Erythroblast (primary cell): ENCODE data around the gene PAM16.

Experiments used
- DNase-seq, 2 experiments: peaks; one replicate each; lab custom pipeline; 2025; lab: John Stamatoyannopoulos, UW
- GATA1 ChIP-seq: IDR thresholded peaks from 2 replicates; pipeline ENCODE4 v1.6.1; 2011; ENCODE audit warnings: low read depth, mild to moderate bottlenecking, control low read depth, low read length, moderate library complexity
- POLR2A ChIP-seq: IDR thresholded peaks from 2 replicates; pipeline ENCODE4 v1.6.1; 2011; ENCODE audit warnings: mild to moderate bottlenecking, low read length

PAM16 gene

DNA sequence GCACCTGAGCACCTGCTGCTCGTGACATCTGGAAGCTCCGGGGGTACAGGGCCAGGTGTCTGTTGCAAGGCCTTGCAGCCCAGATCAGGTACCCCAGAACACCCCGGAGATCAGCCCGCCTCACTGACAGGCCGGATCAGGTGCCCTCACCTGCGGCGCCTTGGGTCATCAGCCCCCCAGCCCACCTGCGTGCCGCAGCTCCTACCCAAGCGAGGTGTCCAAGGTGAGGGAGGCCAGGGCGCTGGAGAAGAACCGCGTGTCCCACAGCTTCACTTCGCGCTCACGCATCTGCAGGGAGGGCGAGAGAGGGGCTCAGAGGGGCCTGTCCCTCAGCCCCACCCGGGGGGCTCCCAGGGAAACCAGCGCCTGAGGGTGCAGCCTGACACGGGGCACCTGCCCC lies 36.7 kb upstream of the PAM16 start:
- no peak for DNase-seq
- TF ChIP-seq GATA1 (no peak), POLR2A (no peak)

DNA sequence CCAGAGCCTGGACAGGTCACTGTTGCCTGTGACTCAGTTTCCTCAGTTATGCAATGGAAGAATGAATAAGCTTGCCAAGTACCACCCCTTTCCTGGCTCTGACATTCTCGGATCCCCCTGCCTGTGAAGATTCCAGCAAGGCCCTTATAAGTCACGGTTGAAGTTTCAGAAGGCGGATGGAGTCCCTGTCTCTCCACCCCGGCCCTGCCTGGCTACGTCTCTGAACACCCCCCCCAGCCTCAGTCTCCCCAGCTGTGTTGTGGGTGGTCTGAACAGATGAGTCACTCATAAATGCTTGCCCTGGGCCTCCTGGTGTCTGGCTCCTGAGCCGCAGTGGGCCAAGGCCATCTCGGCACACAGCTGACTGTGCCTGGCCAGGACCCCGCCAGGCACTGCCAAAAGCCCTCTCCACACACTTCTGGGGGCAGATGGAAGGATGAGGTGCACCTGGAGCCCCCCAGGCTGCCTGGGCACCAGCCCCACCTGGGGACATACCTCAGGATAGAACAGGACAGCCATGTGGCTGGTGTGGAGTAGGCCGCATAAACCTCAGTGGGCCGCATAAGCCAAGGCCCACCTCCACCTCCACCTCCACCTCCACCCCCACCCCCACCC lies 35.9 kb upstream of the PAM16 start:
- TF ChIP-seq GATA1: no peak
- no peak for TF ChIP-seq POLR2A

DNA sequence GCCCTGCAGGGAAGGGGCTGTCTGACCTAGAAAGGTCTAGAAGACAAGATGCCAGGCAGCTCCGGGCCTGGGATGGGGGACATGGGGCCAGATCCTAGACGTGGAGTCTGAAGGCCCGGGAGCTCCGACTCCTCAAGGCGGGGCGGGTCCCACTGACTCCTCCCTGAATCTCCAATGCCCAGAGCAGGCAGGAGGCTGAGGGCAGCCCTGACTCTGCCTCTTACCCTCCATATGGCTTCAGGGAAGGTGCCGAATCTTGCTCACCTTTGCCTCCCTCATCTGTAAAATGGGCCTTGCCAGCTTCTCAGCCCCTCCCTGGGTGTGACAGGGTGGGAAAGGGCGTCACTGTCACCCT lies 35.3 kb upstream of the PAM16 start:
- no peak for TF ChIP-seq POLR2A
- TF ChIP-seq GATA1: no peak
- DNase-seq: no peak

More for the DNA sequence above, 35.9 kb upstream of the PAM16 start:
- DNase-seq: no peak

DNA sequence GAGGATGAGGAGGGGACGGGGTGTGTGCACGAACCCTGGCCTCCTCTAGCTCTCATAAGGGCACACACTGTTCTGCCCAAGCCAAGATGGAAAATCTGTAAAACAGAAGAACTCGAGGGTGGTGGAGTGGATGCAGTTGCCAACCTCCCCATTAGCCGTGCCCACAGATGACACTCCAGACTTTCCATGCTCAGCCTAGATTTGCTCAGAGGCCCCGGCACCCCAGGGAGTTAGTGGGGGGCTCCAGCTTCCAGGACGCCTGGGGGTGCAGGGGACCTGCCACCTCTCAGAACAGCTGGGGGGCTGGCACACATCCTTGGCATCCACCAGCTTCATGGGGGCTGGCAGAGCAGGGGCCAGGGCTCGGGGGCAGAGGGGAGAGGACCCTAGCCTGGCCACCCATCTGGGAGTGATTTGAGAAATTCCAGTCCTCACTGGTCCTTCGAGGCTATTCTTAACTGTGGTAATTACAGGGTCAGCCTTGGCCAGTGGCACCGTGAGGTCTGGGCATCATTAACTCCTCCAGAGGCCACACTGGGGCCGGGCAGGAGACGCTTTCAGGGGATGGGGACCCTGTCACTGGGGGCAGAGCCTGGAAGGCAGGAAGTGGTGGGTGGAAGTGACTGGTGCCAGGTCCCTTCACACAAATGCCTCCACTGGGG lies 34.8 kb upstream of the PAM16 start:
- TF ChIP-seq GATA1 (no peak), POLR2A (no peak)
- no peak for DNase-seq

DNA sequence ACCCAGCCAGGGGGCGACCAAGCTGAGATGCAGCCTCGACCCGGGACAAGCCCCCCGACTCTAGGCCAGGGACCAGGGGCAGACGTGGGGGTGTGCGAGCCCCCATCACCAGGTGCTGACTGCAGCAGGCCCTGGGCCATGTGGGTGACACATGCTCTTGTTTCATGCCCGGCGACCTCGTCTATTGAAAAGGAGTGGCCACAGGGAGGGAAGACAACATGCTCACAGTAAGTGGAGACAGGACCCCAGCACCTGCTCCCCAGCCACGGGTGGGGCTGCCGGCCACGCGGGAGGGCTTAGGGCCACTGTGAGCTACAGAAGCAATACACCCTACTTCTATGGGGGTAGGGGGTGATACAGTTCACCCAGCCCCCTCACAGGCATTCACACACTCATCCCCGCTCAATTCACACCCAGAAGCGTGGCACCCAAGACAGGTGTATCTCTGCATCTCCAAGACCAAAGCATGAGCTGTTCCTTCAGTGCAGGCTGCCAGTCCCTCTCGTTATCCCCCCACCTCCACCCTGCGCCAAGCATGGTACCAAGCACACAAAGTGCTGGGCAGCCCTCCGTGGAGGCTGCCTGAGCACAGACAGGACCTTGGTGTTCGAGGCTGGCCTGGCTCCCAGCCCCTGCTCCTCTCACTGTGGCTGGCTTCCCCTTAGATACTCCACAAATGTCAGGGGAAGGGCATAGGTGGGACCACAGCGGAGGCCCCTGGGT lies 34.1 kb upstream of the PAM16 start:
- TF ChIP-seq GATA1 (no peak), POLR2A (no peak)
- no peak for DNase-seq

DNA sequence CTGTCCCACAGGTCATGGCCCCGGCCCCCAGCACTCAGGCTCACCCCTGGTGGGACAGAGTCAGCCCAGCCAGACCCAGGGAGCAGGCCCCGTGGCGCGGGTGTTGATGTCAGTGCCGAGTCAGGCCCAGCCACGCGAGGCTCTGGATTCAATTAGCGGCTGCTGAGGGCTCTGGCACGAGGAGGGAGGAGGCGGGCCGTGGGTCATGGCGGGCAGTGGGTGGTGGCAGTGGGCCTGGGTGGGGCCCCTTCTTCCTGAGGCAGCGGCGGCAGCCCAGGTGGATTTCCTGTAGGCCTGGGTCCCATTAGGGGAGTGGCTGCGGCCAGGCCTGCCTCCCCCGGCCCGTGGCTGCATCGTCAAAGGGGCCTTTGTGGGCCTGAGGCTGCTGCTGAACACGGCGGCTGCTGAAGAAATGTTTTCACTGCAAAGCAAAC lies 33.4 kb upstream of the PAM16 start:
- DNase-seq: no peak
- TF ChIP-seq GATA1: no peak
- TF ChIP-seq POLR2A: no peak

DNA sequence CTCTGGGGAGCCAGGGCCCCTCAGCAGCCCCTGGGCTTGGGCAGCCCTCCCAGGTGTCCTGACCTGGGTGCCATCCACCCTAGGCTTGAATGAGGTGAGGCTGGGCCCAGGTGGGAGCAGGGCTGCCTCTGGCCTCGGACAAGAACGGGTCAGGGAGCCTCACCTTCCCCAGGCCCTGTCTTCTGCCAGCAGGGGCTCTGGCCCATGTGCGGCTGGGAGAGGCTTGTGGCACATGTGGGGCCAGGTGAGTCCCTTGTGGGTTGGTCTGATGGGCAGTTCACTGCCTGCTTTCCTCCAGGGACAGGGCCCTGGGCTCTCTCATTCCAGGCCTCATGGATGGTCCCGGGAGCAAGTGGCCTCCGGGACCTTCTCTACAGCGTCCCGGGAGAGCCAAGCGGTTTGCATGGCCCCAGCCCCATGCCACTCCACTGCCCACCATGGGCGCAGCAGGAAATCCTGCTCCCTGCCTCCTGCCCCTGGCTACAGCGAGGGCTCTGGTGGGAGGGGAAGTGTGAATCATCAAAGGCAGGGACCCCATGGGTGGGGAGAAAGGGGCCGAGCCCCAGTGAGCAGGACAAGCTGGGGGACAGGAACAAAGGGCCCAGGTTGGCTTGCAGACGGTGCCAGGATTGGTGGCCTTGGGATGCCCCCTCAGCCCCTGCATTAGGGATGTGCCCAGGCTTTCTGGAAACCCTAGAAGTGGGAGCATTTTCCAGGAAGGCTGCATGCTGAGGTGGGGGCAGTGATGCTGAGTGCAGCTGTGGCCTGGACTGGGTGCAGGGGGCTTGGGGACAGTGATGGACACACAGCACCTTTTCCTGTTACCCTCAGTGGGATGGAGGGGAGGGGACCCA lies 32.7 kb upstream of the PAM16 start:
- DNase-seq: no peak
- TF ChIP-seq POLR2A: no peak
- no peak for TF ChIP-seq GATA1

DNA sequence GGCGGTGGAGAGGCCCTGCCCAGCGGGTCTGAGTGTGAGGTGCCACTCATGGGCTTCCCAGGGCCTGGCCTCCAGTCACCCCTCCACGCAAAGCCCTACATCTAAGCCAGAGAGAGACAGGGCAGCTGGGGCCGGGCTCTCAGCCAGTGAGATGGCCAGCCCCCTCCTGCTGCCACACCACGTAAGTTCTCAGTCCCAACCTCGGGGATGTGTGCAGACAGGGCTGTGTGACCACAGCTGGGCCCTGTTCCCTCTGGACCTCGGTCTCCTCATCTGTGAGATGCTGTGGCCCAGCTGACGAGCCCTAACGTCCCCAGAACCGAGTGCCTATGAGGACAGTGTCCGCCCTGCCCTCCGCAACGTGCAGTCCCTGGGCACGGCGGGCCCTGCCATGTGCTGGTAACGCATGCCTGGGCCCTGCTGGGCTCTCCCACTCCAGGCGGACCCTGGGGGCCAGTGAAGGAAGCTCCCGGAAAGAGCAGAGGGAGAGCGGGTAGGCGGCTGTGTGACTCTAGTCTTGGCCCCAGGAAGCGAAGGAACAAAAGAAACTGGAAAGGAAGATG lies 31.8 kb upstream of the PAM16 start:
- TF ChIP-seq GATA1 (no peak), POLR2A (no peak)
- DNase-seq: no peak

DNA sequence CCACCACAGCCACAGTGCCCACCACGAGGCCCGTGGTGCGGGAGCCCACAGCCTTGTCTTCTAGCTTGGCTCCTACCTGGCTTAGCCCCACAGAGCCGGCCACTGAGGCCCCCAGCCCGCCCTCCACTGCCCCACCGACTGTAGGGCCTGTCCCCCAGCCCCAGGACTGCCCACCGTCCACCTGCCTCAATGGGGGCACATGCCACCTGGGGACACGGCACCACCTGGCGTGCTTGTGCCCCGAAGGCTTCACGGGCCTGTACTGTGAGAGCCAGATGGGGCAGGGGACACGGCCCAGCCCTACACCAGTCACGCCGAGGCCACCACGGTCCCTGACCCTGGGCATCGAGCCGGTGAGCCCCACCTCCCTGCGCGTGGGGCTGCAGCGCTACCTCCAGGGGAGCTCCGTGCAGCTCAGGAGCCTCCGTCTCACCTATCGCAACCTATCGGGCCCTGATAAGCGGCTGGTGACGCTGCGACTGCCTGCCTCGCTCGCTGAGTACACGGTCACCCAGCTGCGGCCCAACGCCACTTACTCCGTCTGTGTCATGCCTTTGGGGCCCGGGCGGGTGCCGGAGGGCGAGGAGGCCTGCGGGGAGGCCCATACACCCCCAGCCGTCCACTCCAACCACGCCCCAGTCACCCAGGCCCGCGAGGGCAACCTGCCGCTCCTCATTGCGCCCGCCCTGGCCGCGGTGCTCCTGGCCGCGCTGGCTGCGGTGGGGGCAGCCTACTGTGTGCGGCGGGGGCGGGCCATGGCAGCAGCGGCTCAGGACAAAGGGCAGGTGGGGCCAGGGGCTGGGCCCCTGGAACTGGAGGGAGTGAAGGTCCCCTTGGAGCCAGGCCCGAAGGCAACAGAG lies 31.0 kb upstream of the PAM16 start:
- no peak for DNase-seq
- TF ChIP-seq GATA1 (no peak), POLR2A (no peak)

DNA sequence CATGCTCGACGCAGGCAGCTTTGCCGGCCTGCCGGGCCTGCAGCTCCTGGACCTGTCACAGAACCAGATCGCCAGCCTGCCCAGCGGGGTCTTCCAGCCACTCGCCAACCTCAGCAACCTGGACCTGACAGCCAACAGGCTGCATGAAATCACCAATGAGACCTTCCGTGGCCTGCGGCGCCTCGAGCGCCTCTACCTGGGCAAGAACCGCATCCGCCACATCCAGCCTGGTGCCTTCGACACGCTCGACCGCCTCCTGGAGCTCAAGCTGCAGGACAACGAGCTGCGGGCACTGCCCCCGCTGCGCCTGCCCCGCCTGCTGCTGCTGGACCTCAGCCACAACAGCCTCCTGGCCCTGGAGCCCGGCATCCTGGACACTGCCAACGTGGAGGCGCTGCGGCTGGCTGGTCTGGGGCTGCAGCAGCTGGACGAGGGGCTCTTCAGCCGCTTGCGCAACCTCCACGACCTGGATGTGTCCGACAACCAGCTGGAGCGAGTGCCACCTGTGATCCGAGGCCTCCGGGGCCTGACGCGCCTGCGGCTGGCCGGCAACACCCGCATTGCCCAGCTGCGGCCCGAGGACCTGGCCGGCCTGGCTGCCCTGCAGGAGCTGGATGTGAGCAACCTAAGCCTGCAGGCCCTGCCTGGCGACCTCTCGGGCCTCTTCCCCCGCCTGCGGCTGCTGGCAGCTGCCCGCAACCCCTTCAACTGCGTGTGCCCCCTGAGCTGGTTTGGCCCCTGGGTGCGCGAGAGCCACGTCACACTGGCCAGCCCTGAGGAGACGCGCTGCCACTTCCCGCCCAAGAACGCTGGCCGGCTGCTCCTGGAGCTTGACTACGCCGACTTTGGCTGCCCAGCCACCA lies 30.2 kb upstream of the PAM16 start:
- no peak for DNase-seq
- TF ChIP-seq GATA1 (no peak), POLR2A (no peak)

DNA sequence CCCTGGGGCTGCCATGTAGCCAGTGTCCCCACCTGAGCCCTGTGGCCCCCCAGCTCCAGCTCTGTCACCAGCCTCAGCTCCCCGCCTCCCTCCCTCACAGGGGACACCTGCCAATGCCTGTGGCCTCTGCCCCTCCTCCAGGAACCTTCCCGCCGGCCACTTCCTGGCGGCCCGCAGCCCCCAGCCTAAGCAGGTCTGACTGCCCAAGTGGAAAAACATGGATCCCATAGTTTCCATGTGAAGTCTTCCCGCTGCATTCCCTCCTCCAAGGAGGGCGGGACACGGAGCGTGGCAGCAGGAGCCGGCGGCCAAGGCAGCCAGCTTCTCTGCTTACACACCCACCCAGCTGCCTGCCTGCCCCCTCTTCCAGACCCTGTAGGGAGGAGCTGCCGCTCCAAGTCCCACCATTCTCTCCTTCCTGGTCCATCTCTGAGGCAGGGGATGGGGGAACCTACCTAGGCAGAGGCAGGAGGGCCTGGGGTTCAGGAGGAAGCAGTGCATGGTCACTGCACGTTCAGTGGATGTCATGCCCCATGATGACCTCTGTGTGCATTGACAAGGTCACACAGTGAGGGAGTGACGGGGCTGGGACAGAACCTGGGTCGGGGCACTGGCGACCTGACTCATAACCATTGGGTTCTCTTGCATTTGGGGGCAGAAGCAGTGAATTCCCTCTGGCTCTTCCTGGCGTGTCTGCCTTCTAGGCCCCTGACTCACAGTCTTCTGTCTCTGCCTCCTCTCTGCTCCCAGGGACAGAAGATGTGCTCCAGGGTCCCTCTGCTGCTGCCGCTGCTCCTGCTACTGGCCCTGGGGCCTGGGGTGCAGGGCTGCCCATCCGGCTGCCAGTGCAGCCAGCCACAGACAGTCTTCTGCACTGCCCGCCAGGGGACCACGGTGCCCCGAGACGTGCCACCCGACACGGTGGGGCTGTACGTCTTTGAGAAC lies 29.3 kb upstream of the PAM16 start:
- TF ChIP-seq GATA1 (no peak), POLR2A (no peak)
- DNase-seq: no peak
